SK-N-SH (cell line): ENCODE results near the gene LMTK2. TPM values are rescaled to one million over a fixed set of nuclear protein-coding genes. Genes with fewer than 3 reads are reported as not detected.

Experiments
- CTCF ChIA-PET: fragments of 300-600, 350-600 bp; formaldehyde crosslinking; extraction: SDS; loops from one replicate; lab custom pipeline; 2021; lab: Yijun Ruan, JAX
- POLR2A ChIA-PET: fragments of 350-600 bp; sonication (Branson Sonifier 250); formaldehyde crosslinking; extraction: SDS; loops from one replicate; lab custom pipeline; 2020; ENCODE audit warnings: antibody characterized with exemption, inconsistent platforms; lab: Yijun Ruan, JAX
- DNase-seq: peaks from one replicate; pipeline ENCODE4 v3.0.0; 2012
- H2AFZ ChIP-seq: fragments of 200-600 bp; sonication (generic); 2 replicates; pipeline ENCODE4 v1.8.1; 2016; ENCODE audit warnings: antibody characterized with exemption, mild to moderate bottlenecking, low read depth
- H3F3A ChIP-seq: fragments of 200-600 bp; sonication (generic); replicated peaks from 2 replicates; pipeline ENCODE3; 2016; ENCODE audit warnings: antibody characterized with exemption, mild to moderate bottlenecking; ENCODE audit not compliant: insufficient read depth
- H3K27ac ChIP-seq, 2 experiments: fragments of 200-500 bp in 1 of 2; fragments of 200-600 bp in 1 of 2; sonication (Bioruptor generic) in 1 of 2; sonication (generic), shearing (Covaris generic) in 1 of 2; 2 replicates each; pipeline versions ENCODE4 v1.5.1 to v1.6.1; 2014 to 2016; ENCODE audit warnings: low read depth in 2 of 2, inconsistent platforms in 1 of 2, low read length in 1 of 2, mild to moderate bottlenecking in 1 of 2, mixed read lengths in 1 of 2
- H3K27me3 ChIP-seq: fragments of 200-600 bp; sonication (generic), shearing (Covaris generic); 2 replicates; pipeline ENCODE4 v1.6.1; 2016; ENCODE audit warnings: mixed run types; ENCODE audit not compliant: insufficient read depth
- H3K36me3 ChIP-seq, 2 experiments: fragments of 200-500 bp in 1 of 2; fragments of 200-600 bp in 1 of 2; sonication (Bioruptor generic) in 1 of 2; sonication (generic) in 1 of 2; replicated peaks in 1 of 2; 2 replicates each; pipeline versions ENCODE3 to v1.5.1; 2014 to 2016; ENCODE audit warnings: low read length in 1 of 2, mild to moderate bottlenecking in 1 of 2; ENCODE audit not compliant: insufficient read depth in 2 of 2, control insufficient read depth in 1 of 2
- H3K4me1 ChIP-seq, 2 experiments: fragments of 200-500 bp in 1 of 2; fragments of 200-600 bp in 1 of 2; sonication (Bioruptor generic) in 1 of 2; sonication (generic), shearing (Covaris generic) in 1 of 2; 2 replicates each; pipeline versions ENCODE4 v1.5.1 to v1.6.1; 2014 to 2016; ENCODE audit warnings: low read depth in 1 of 2, low read length in 1 of 2, mixed run types in 1 of 2; ENCODE audit not compliant: insufficient read depth in 2 of 2, control insufficient read depth in 1 of 2
- H3K4me2 ChIP-seq: fragments of 200-600 bp; sonication (generic), shearing (Covaris generic); 2 replicates; pipeline ENCODE4 v1.6.1; 2017; ENCODE audit warnings: mixed run types
- H3K4me3 ChIP-seq, 2 experiments: fragments of 200-500 bp in 1 of 2; fragments of 200-600 bp in 1 of 2; sonication (Bioruptor generic) in 1 of 2; sonication (generic), shearing (Covaris generic) in 1 of 2; 2 replicates each; pipeline versions ENCODE4 v1.5.1 to v1.8.1; 2014 to 2016; ENCODE audit warnings: low read depth in 2 of 2, inconsistent platforms in 1 of 2, low read length in 1 of 2, mild to moderate bottlenecking in 1 of 2, mixed read lengths in 1 of 2, moderate library complexity in 1 of 2
- H3K79me2 ChIP-seq: fragments of 200-600 bp; sonication (generic); 2 replicates; pipeline ENCODE4 v1.8.1; 2017; ENCODE audit warnings: mild to moderate bottlenecking; ENCODE audit not compliant: insufficient read depth
- H3K9ac ChIP-seq: fragments of 200-600 bp; sonication (generic); 2 replicates; pipeline ENCODE4 v1.6.1; 2017; ENCODE audit warnings: mixed run types
- H3K9me2 ChIP-seq: fragments of 200-600 bp; sonication (generic); 2 replicates; pipeline ENCODE4 v1.6.1; 2017; ENCODE audit warnings: mixed run types
- H3K9me3 ChIP-seq: fragments of 200-600 bp; sonication (generic); 2 replicates; pipeline ENCODE4 v1.6.1; 2017; ENCODE audit warnings: mixed run types, mild to moderate bottlenecking, moderate library complexity
- H4K20me1 ChIP-seq: fragments of 200-600 bp; sonication (generic); 2 replicates; pipeline ENCODE4 v1.6.1; 2017; ENCODE audit warnings: mild to moderate bottlenecking, mixed run types; ENCODE audit not compliant: insufficient read depth
- CTCF ChIP-seq: fragments of 200-600 bp; sonication (generic); IDR thresholded peaks from 2 replicates; pipeline ENCODE4 v1.6.1; 2017; ENCODE audit warnings: antibody characterized with exemption, mild to moderate bottlenecking, moderate library complexity
- ELF1 ChIP-seq: IDR thresholded peaks from 2 replicates; pipeline ENCODE4 v1.4.0; 2012
- EZH2phosphoT487 ChIP-seq: fragments of 200-600 bp; sonication (generic); IDR thresholded peaks from 2 replicates; pipeline ENCODE4 v1.6.1; 2017; ENCODE audit warnings: low read depth, mixed run types, mild to moderate bottlenecking, antibody characterized with exemption, moderate library complexity, borderline replicate concordance
- FOSL2 ChIP-seq: IDR thresholded peaks from 2 replicates; pipeline ENCODE4 v1.4.0; 2012; ENCODE audit warnings: low read depth, mild to moderate bottlenecking, moderate library complexity, borderline replicate concordance
- FOXM1 ChIP-seq: IDR thresholded peaks from 2 replicates; pipeline ENCODE4 v1.4.0; 2012; ENCODE audit warnings: low read depth, mild to moderate bottlenecking
- JUND ChIP-seq: IDR thresholded peaks from 2 replicates; pipeline ENCODE4 v1.4.0; 2012
- MXI1 ChIP-seq: IDR thresholded peaks from 2 replicates; pipeline ENCODE4 v1.6.1; 2012; ENCODE audit warnings: mild to moderate bottlenecking, low read depth, low read length, improper control_type of control experiment
- NRF1 ChIP-seq: IDR thresholded peaks from 2 replicates; pipeline ENCODE4 v1.6.1; 2012; ENCODE audit warnings: low read depth, mild to moderate bottlenecking, low read length
- RCOR1 ChIP-seq: fragments of 150-350 bp; IDR thresholded peaks from 2 replicates; pipeline ENCODE4 v1.6.1; 2017; ENCODE audit warnings: antibody characterized with exemption, low read length
- RFX5 ChIP-seq: IDR thresholded peaks from 2 replicates; pipeline ENCODE4 v1.6.1; 2012; ENCODE audit warnings: mild to moderate bottlenecking, improper control_type of control experiment, low read length
- RXRA ChIP-seq: IDR thresholded peaks from 2 replicates; pipeline ENCODE4 v1.4.0; 2012; ENCODE audit warnings: low read depth, mild to moderate bottlenecking, borderline replicate concordance
- SIN3A ChIP-seq: IDR thresholded peaks from 2 replicates; pipeline ENCODE4 v1.6.1; 2012; ENCODE audit warnings: low read depth, mild to moderate bottlenecking, low read length, moderate library complexity, borderline replicate concordance
- SMC3 ChIP-seq: IDR thresholded peaks from 2 replicates; pipeline ENCODE4 v1.6.1; 2012; ENCODE audit warnings: low read depth, low read length, improper control_type of control experiment
- TAF1 ChIP-seq: IDR thresholded peaks from 2 replicates; pipeline ENCODE4 v1.6.1; 2012; ENCODE audit warnings: low read depth, mild to moderate bottlenecking, low read length, moderate library complexity, borderline replicate concordance
- TCF12 ChIP-seq: IDR thresholded peaks from 2 replicates; pipeline ENCODE4 v1.4.0; 2012
- TEAD4 ChIP-seq: IDR thresholded peaks from 2 replicates; pipeline ENCODE4 v1.4.0; 2012; ENCODE audit warnings: mild to moderate bottlenecking, borderline replicate concordance; ENCODE audit not compliant: insufficient read depth
- YY1 ChIP-seq: IDR thresholded peaks from 2 replicates; pipeline ENCODE4 v1.4.0; 2012; ENCODE audit warnings: low read depth, mild to moderate bottlenecking
- ZBTB33 ChIP-seq: IDR thresholded peaks from 2 replicates; pipeline ENCODE4 v1.4.0; 2012; ENCODE audit warnings: low read depth, borderline replicate concordance
- WGBS: methylation state at CpG from one replicate; pipeline ENCODE4 v1.1.6; 2017; ENCODE audit warnings: low lambda C conversion rate; 5-methylcytosine and 5-hydroxymethylcytosine counted together
- polyA plus RNA-seq, 3 experiments: library from polyadenylated mRNA; depleted of rRNA; stranded (reverse); fragments of >200 nt; gene quantifications; 2 replicates each; pipeline ENCODE4 v1.2.3, GENCODE V29; 2012
- TF ChIP-seq, protein P1 (sequence below): fragments of 150-350 bp; IDR thresholded peaks from 2 replicates; pipeline ENCODE4 v1.6.1; 2017; ENCODE audit warnings: antibody characterized with exemption, low read length, low read depth, borderline replicate concordance
- TF ChIP-seq, protein P2 (sequence below): fragments of 150-350 bp; IDR thresholded peaks from 2 replicates; pipeline ENCODE4 v1.6.1; 2016; ENCODE audit warnings: mild to moderate bottlenecking, low read depth, low read length
- TF ChIP-seq, protein P3 (sequence below): IDR thresholded peaks from 2 replicates; pipeline ENCODE4 v1.4.0; 2012; ENCODE audit warnings: low read depth

The LMTK2 gene
- polyA plus RNA-seq, 1 of the 3 experiments (the other 2 are of a cell fraction), result 9.0 TPM

DNA sequence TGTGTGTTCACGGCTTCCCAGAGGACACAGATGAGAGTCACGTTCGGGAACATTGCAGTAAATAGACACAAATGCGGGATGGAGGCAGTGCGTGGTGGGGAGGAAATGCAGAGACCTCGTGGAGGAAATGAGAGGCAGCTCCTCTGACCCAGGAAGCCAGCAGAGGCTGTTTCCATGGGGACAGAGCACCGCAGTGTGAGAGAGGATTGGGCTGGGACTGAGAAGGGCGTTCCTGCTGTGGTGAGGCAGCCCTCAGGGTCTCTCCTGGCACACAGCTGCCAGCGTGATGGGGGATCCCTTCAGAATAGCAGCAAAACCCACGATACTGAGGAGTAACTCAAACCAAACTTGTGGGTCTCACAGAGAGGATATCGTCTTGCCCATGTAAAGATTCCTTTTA is 82.9 kb downstream of the LMTK2 start:
- peaks cover 28% of the 10 kb centered on the region for H3F3A ChIP-seq
- no peak for TF ChIP-seq SIN3A
- no peak for TF ChIP-seq TAF1
- no peak for TF ChIP-seq ELF1
- no peak for TF ChIP-seq FOSL2
- no peak for TF ChIP-seq CTCF
- no peak for TF ChIP-seq SMC3
- TF ChIP-seq, protein P1, sequence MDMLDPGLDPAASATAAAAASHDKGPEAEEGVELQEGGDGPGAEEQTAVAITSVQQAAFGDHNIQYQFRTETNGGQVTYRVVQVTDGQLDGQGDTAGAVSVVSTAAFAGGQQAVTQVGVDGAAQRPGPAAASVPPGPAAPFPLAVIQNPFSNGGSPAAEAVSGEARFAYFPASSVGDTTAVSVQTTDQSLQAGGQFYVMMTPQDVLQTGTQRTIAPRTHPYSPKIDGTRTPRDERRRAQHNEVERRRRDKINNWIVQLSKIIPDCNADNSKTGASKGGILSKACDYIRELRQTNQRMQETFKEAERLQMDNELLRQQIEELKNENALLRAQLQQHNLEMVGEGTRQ, result no peak
- no peak for TF ChIP-seq NRF1
- TF ChIP-seq, all 33 proteins: peak for 0
- Histone ChIP-seq H3K27ac (no peak overlapping the region), H4K20me1 (no peaks in the 10 kb centered on the region), H3K9ac (no peak overlapping the region), H3K4me1 (peaks cover 0 to 4% of the 10 kb centered on the region in 2 experiments; a peak in 1 of 4 replicates), H2AFZ (no peak overlapping the region), H3K4me2 (no peak overlapping the region), H3K79me2 (no peaks in the 10 kb centered on the region), H3K9me3 (no peaks in the 10 kb centered on the region), H3K9me2 (no peaks in the 10 kb centered on the region), H3K27me3 (no peaks in the 10 kb centered on the region), H3K4me3 (no peak overlapping the region), H3K36me3 (peaks cover 15 to 31% of the 10 kb centered on the region in 2 experiments)
- ChIA-PET CTCF (interaction anchor here (0.7 to 6.7 kb wide), 4 partner anchors 21 to 168 kb away, joined by 3 to 36 read pairs (median 8); no protein-coding TSS in a partner anchor), POLR2A (no interaction called here)
- 92% methylated on average over 11 of the region's 11 CpGs for WGBS
- DNase-seq, result no peak

GRCh38 chr7:98191668-98192431 is 85.2 kb downstream of the LMTK2 start:
- Histone ChIP-seq H3K27ac (no peak overlapping the region), H3K9me3 (no peaks in the 10 kb centered on the region), H3K27me3 (no peaks in the 10 kb centered on the region), H3F3A (peaks cover 9% of the 10 kb centered on the region), H3K4me1 (no peaks in the 10 kb centered on the region), H2AFZ (no peak overlapping the region), H4K20me1 (no peaks in the 10 kb centered on the region), H3K9ac (no peak overlapping the region)
- WGBS, result 96% methylated on average over 32 of the region's 32 CpGs
- ChIA-PET POLR2A (no interaction called here), CTCF (interaction anchor here (0.9 to 1.5 kb wide), 4 partner anchors 11 to 171 kb away, joined by 3 to 6 read pairs (median 3); no protein-coding TSS in a partner anchor)
- DNase-seq, result no peak
- TF ChIP-seq, protein P2, sequence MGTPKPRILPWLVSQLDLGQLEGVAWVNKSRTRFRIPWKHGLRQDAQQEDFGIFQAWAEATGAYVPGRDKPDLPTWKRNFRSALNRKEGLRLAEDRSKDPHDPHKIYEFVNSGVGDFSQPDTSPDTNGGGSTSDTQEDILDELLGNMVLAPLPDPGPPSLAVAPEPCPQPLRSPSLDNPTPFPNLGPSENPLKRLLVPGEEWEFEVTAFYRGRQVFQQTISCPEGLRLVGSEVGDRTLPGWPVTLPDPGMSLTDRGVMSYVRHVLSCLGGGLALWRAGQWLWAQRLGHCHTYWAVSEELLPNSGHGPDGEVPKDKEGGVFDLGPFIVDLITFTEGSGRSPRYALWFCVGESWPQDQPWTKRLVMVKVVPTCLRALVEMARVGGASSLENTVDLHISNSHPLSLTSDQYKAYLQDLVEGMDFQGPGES, result no peak
- TF ChIP-seq TCF12 (no peak), RXRA (no peak), YY1 (no peak), MXI1 (no peak), RFX5 (no peak), FOXM1 (no peak), EZH2phosphoT487 (no peak), NRF1 (no peak), TEAD4 (no peak), JUND (no peak), ZBTB33 (no peak), RCOR1 (no peak)
- TF ChIP-seq, protein P3, sequence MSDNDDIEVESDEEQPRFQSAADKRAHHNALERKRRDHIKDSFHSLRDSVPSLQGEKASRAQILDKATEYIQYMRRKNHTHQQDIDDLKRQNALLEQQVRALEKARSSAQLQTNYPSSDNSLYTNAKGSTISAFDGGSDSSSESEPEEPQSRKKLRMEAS, result no peak
- TF ChIP-seq, all 33 proteins: peak for 0
- H3K4me2 ChIP-seq, result no peak overlapping the region
- H3K9me2 ChIP-seq, result no peaks in the 10 kb centered on the region
- no peak overlapping the region for H3K4me3 ChIP-seq
- no peaks in the 10 kb centered on the region for H3K79me2 ChIP-seq
- peaks cover 21 to 34% of the 10 kb centered on the region in 2 experiments for H3K36me3 ChIP-seq
